ENCODE measurements around the gene MTFP1.

Gene MTFP1, protein sequence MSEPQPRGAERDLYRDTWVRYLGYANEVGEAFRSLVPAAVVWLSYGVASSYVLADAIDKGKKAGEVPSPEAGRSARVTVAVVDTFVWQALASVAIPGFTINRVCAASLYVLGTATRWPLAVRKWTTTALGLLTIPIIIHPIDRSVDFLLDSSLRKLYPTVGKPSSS

DNA sequence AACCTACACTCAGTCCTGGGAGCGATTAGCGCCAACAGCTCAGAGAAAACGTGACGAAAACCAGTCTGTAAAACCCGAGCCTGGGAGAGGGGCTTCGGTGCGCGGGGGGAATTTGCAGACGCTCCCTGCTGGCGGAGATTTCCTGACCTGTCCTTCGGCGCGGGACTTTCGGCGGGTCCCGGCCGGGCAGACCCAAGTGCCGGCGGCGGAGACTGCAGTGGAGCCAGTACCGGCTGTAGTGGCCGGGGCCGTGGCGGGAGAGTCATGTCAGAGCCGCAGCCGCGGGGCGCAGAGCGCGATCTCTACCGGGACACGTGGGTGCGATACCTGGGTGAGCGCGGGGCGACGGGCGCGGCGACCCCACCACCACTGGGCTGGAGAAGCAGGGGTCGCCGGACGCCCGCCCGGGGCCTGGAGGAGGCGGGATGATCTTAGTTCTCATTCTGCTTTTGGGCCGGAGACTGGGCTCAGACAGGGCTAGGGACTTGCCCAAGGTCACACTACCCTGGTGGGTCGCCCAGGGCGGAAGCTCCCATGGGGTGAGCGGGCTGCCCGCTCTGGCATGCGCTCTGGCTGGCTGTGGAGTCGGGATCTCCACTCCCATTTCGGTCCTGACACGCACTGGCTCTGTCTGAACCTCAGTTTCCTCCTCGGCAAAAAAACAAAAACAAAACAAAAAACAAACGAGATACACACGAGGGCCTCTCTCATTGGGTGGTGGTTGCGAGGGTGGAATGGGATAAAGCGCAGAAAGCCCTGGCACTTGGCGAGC lies at the start of gene MTFP1:
MTFP1 (plus strand) TSS at position 153 of the 772 bp plus-strand sequence; CDS start at position 265, 112 bp downstream.
- Histone ChIP-seq H3K4me3 (peak within 1 kb of the TSS; percentile 88), H3K27ac (peak within 1 kb of the TSS; percentile 96 to 98)
- DNase-seq (ENCODE audit: low spot score) = peak; percentile 79
- TF ChIP-seq, protein P1, sequence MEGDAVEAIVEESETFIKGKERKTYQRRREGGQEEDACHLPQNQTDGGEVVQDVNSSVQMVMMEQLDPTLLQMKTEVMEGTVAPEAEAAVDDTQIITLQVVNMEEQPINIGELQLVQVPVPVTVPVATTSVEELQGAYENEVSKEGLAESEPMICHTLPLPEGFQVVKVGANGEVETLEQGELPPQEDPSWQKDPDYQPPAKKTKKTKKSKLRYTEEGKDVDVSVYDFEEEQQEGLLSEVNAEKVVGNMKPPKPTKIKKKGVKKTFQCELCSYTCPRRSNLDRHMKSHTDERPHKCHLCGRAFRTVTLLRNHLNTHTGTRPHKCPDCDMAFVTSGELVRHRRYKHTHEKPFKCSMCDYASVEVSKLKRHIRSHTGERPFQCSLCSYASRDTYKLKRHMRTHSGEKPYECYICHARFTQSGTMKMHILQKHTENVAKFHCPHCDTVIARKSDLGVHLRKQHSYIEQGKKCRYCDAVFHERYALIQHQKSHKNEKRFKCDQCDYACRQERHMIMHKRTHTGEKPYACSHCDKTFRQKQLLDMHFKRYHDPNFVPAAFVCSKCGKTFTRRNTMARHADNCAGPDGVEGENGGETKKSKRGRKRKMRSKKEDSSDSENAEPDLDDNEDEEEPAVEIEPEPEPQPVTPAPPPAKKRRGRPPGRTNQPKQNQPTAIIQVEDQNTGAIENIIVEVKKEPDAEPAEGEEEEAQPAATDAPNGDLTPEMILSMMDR (IDR thresholded peaks at IDR 0.05) = no peak

DNA sequence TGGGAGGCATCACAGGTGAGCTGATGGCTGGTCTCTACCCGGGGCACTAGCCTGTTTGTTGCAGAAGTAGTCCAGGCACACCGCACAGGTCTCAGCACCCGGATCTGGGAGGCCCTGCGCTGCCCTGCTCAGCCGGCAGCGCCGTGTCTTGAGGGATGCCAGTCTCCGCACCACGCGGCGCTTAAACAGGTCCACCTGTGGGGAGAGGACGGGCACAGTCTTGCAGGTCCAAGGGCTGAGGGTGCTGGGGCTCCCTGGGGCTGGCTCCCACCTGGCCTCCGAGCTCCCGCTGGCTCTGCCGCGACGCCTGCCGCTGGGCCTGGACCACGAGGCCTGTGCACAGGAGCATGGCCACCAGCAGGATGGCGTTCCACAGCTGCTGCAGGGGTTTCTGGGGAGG lies 45.6 kb upstream of the MTFP1 start:
- Histone ChIP-seq H3K4me3 (no peak overlapping the region), H3K27ac (no peak overlapping the region)
- TF ChIP-seq, protein P1 (IDR thresholded peaks at IDR 0.05) = no peak
- DNase-seq (ENCODE audit: low spot score) = no peak

DNA sequence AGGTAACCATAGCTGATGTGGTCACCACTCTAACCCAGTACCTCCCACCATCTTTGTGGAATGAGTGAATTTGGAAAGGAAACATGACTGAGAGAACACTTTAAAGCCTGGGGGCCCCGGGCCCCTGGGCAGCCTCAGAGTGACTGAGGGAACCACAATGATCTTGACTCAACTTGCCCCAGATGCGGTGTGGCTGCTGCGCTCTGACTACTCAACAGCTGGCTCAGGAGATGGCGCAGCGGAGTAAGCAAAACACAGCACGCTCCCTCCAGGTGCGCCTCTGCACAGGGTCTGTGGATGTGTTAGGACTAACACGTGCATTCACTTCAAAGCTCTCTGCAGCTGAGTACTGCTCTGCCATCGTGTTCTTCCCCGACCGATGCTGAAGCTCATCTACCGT lies 44.3 kb upstream of the MTFP1 start:
- TF ChIP-seq, protein P1 (IDR thresholded peaks at IDR 0.05) = no peak
- Histone ChIP-seq H3K4me3 (no peak overlapping the region), H3K27ac (no peak overlapping the region)
- no peak for DNase-seq (ENCODE audit: low spot score)

DNA sequence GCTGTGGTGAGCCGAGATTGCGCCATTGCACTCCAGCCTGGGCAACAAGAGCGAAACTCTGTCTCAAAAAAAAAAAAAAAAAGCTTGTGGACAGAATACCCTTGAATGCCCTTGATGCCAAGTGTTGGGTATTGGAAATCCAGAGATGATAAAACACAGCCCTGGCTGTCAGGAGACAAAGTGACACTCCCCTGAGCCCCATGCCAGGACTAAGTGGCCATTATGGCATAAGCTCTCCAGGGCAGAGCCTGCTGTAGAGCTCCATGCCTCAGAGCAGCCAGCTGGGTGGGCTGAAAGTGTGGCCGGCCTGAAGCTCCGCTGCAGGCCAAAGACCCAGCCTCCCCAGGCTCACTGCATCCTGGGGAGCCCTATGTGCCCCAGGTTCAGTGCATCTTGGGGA lies 43.2 kb upstream of the MTFP1 start:
- H3K4me3 ChIP-seq = no peak overlapping the region
- no peak for DNase-seq (ENCODE audit: low spot score)
- H3K27ac ChIP-seq = no peak overlapping the region
- TF ChIP-seq, protein P1 (IDR thresholded peaks at IDR 0.05) = no peak

DNA sequence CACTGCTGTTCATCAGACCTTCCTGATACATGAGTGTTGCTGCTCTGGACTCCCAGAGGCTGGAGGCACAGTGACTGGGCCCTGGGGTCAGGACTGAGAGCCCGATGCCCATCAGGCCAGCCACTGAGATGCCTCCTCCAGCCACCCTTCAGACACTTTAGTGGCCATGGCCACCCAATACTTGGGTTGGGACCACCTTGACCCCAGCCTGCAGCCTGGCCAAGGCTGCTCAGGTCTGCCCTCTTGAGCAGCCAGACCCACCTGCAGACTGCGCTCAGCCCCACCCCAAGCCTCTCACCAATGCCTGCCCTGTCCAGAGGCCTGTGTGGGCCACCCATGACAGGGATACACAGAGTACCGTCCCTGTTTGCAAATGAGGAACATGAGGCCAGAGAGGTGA lies 42.5 kb upstream of the MTFP1 start:
- H3K27ac ChIP-seq = no peak overlapping the region

DNA sequence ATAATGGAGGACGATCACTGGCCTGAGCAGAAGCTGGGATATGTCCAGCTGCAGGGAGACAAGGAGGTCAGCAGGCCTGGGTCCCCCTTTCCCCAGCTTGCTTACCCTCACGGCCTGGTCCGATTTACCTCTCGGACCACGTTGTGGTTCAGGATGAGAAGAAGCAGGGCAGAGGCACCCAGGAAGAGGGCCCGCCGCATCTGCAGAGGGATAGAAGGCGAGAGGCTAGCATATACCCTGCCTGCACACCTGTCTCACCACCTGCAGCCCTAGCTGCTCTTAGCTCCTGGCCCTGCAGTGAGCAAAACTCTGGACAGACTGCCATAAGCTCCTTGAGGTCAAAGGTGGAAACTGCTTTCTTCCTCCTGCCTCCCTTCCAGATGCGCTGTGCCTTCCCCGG lies 39.6 kb upstream of the MTFP1 start:
- Histone ChIP-seq H3K4me3 (no peak overlapping the region), H3K27ac (no peak overlapping the region)
- TF ChIP-seq, protein P1 (IDR thresholded peaks at IDR 0.05) = no peak
- no peak for DNase-seq (ENCODE audit: low spot score)

More for the DNA sequence above, 42.5 kb upstream of the MTFP1 start:
- TF ChIP-seq, protein P1 (IDR thresholded peaks at IDR 0.05) = no peak
- no peak for DNase-seq (ENCODE audit: low spot score)
- no peak overlapping the region for H3K4me3 ChIP-seq

DNA sequence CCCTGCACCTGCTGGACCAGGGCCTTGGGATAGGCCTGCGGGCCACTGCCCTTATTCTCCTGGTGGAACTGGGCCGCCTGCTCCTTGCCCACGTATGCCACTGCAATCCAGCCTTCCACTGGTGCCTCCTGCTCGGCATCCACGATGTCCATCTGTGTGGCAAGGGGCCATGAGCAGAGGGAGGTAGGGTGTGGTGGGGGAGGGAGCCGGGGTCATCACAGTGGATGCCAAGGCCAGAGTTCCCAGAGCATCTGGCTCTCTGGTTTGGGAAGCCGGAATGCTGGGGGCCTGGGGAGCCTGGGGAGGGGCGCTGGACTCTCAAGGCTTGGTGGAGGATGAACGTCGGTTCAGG lies 39.0 kb upstream of the MTFP1 start:
- Histone ChIP-seq H3K27ac (peak overlapping the region; percentile 50 to 93), H3K4me3 (peak overlapping the region; percentile 78)
- TF ChIP-seq, protein P1 (IDR thresholded peaks at IDR 0.05) = no peak
- DNase-seq (ENCODE audit: low spot score) = peak; percentile 79
